GM18505 (cell line): ENCODE data around the gene THAP8.

Experiments used
- ATAC-seq: cut with Tn5 transposase; IDR thresholded peaks from one replicate; pipeline ENCODE4 v1.9.1; 2021; ENCODE audit not compliant: unreplicated experiment
- POLR2A ChIP-seq: IDR thresholded peaks from 4 replicates; pipeline ENCODE4 v1.6.1; 2011; ENCODE audit warnings: borderline replicate concordance; ENCODE audit not compliant: insufficient read depth, insufficient read length; ENCODE audit errors: extremely low read depth

The THAP8 gene

GRCh38 chr19:35988824-35989223 is 65.3 kb downstream of the THAP8 start:
- no peak for ATAC-seq
- TF ChIP-seq POLR2A = no peak

GRCh38 chr19:35987571-35987896 is 66.6 kb downstream of the THAP8 start:
- ATAC-seq = no peak
- no peak for TF ChIP-seq POLR2A

- TF ChIP-seq POLR2A = no peak
- ATAC-seq = no peak
Measured at GRCh38 chr19:35986664-35987570, 67.2 kb downstream of the THAP8 start.

- no peak for TF ChIP-seq POLR2A
- ATAC-seq = no peak
Measured at GRCh38 chr19:35986111-35986510, 68.0 kb downstream of the THAP8 start.
